IPS-NIHi7 (cell line): Measurements from ENCODE around the gene MAP10.

Experiments
- DNase-seq: peaks from one replicate; pipeline ENCODE4 v3.0.0; 2012; ENCODE audit warnings: mixed read lengths; ENCODE audit errors: extremely low spot score

The MAP10 gene

GRCh38 chr1:232797856-232798510, 7.2 kb upstream of the MAP10 start:
- no peak for DNase-seq

DNA sequence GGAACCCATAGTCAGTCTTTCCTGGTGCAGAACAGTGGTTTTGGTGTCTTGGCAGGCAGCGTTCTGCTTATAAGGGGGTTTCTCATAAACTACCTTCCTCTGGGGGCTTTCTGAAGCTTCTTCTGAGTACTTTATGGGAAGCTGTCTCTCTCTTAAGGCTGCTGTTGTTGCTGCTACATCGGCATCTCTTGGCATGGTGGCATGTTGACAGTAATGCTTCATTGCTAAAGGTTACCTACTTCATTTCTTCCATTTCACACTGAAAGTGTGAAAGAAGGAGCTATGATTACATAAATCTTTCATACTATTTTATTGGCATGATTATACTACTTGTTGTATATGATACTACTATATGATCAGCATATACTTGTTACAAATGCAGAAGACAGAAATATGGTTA, 6.3 kb upstream of the MAP10 start:
- no peak for DNase-seq

GRCh38 chr1:232806186-232806510, 932 bp downstream of the MAP10 start:
- no peak for DNase-seq

GRCh38 chr1:232810856-232811255, 5.6 kb downstream of the MAP10 start:
- DNase-seq = no peak

DNA sequence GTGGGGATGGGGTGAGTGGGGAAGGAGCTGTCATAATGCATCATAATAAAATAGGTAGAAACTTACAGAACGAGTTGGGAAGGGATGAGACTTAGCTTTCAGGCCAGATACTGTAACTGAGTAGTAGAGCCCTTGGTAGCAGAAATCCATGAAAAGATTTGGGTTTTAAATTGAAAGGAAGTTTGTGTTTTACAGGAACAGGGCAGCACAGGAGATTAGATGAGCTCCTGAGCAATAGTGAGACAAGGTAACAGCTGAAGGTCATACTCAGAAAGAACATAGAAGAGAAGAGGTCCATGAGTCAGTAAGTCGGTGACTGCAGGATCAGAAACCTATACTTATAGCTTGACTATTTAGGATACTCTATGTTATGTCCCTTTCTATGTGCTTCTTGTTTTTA, 7.3 kb downstream of the MAP10 start:
- DNase-seq = no peak

- DNase-seq = no peak
These were observed 7.9 kb downstream of the MAP10 start for GRCh38 chr1:232813097-232813496.

DNA sequence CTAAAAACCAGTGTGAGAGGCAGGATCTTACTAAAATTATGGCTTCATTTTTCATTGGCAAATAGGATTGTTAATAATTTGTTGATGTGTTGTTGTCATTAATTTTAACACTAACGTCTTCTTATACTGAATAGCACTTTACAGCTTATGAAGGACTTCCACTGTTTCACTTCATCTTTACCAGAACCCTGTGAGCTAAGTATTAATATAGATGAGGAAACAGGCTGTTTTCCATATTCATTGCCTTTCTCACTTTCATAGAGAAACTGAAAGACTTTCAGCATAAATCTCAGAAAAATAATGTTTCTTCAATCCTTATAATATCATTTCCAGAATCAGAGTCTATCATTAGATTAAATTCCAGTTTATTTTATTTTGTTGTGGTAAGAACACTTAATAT, 8.5 kb downstream of the MAP10 start:
- no peak for DNase-seq

DNA sequence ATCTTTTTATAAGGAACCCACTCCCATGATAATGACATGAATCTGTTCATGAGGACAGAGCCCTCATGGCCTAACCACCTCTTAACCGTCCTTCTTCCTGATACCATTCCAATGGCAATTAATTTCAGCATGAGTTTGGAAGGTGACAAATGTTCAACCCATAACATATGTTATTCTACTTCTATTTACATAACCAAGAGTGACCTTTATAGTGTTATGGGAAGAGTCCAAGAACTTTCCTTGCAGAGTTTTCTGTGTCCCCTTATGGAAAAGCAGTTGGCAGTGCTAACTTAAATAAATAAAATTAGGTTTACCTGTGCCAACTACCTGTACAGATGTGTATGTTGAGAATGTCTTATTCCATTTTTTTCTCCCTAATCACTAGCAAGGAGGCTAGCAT, 11.1 kb downstream of the MAP10 start:
- no peak for DNase-seq

DNA sequence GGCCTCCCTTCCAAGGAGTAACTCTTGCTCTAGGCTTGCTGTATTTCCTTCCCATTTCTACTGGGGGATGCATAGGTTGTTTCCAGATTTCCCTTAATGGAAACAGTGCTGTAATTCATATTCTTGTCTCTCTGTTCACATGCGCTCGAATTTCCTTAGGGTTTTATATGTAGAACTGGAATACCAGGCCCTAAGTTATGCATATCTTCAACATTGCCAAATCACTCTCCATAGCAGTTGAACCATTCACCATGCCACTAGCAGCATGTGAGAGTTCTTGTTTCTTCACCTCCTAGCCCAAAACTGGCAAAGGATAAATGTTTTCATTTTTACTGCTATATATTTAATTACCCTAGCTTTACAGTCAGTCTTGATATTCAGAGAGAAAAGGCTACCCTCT, 12.8 kb downstream of the MAP10 start:
- no peak for DNase-seq

GRCh38 chr1:232820431-232820830, 15.2 kb downstream of the MAP10 start:
- DNase-seq = no peak

DNA sequence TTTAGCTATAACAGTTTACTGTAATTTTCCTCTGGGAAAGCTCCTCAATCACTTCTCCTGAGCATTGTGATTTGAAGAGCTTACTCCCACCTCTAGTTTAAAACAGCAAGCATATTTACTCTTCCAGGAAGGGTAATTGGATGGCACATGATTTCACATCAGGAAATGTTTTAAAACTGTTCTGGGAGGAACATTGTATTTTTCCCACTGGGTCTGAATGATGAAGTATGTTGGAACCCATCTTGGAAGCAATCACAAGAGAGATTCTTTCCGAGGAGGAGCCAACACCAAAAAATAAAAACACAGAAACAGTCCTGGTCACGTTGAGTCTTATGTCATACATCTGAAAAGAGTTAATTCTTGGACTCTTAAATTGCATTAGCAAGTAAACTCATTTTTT, 17.3 kb downstream of the MAP10 start:
- DNase-seq = no peak

DNA sequence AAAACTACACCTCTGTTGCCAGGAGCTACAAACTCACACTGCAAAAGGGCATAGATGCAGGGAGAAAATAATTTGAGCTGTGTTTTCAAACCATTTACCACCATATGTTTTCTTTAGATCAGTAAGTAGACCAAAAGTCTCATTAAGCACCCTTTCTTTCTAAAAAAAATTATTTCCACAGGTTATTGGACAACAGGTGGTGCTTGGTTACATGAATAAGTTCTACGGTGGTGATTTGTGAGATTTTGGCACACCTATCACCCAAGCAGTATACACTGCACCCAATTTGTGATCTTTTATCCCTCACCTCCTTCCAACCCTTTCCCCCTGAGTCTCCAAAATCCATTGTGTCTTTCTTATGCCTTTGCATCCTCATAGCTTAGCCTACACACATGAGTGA, 21.1 kb downstream of the MAP10 start:
- no peak for DNase-seq

DNA sequence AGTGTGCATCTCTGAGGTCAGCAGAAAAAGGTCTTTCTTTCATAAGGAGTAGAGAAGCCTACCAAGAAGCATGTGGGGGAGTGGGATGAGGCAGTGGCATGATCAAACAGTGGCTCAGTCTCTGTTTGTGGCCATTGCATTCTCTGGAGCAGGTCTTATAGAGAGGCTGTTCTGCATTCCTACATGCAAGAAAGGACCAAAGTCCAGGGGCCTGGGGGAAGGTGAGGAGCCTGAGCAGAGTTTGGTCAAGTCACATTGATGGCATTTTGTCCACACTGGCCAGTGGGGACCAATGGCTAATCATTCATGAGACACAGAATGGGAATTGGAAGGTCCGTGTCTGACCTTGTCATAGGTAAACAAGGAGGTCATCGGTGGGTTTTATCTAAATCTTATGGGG, 25.4 kb downstream of the MAP10 start:
- no peak for DNase-seq

- no peak for DNase-seq
These were observed 26.7 kb downstream of the MAP10 start for GRCh38 chr1:232831895-232832294.

- no peak for DNase-seq
These were observed 28.9 kb downstream of the MAP10 start for GRCh38 chr1:232834066-232834465.

GRCh38 chr1:232835166-232835565, 29.9 kb downstream of the MAP10 start:
- no peak for DNase-seq

GRCh38 chr1:232837087-232837486, 31.9 kb downstream of the MAP10 start:
- DNase-seq = no peak

DNA sequence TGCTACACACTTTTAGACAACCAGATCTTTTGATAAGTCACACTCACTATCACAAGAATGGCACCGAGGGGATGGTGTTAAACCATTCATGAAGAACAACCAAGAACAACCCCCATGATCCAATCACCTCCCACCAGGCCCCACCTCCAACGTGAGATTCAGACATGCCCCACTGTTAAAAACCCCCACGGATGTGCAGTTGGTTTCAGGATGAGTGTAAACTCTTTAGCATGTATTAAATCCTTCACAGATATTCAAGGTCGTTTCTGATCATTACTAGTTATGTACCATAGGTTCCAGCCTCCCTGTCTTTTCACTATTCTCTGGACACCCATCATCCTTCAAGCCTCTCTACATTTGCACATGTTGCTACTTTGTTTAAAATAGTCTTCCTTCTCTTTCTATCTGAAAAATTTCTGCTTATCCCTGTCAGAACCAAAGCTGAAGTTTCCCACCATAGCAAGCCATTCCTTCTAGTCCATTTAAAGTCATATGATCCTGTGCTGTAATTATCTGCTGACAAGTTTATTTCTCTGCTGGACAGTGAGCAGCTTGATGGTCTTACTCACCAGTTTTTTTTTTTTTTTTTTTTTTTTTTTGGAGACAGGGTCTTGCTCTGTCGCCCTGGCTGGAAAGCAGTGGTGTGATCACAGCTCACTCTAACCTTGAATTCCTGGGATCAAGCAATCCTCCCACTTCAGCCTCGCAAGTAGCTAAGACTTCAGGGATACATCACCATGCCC, 36.8 kb downstream of the MAP10 start:
- DNase-seq = no peak

GRCh38 chr1:232844791-232845190, 39.6 kb downstream of the MAP10 start:
- DNase-seq = no peak

GRCh38 chr1:232845406-232845955, 40.3 kb downstream of the MAP10 start:
- no peak for DNase-seq

DNA sequence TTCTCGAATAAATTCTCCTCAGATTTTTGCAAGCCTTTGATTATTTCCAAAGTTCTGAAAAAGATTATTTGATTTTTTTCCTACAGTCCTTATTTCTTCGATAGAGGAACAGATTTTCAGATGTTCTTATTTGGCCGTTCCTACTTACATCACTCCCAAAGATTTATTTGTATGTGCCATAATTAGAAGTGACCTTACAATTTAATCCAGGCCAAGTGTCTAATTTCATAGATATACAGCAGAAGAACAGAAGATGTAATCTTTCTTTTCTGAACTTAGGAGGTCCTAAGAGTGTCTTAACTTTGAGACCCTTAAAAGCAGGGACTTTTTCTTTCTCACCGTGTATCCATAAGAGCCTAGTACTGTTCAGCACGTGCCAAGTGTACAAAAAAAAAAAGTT, 46.3 kb downstream of the MAP10 start:
- no peak for DNase-seq

GRCh38 chr1:232853994-232854797, 49.0 kb downstream of the MAP10 start:
- no peak for DNase-seq

DNA sequence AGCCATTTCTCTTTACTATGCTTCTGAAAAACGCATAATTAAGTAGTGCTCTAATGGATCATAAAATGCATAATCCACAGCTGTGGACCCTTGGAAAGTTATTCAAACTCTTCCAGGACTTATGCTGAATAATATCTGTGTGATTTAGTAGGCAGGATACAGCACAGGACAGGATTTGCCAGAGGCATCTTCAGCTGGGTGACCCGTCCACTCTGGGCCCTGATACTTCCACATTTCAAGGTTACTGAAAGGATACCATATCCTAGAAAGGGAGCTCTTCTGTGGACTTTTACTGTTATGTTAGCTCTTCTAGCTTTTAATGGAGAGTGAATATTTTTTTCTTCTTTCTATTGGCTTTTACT, 49.6 kb downstream of the MAP10 start:
- DNase-seq = no peak
